Measurements from ENCODE around the gene SNX14. TPM values are rescaled to one million over a fixed set of nuclear protein-coding genes. Genes with fewer than 3 reads are reported as not detected.
A peak's percentile ranks its signal among the peaks of the same experiment; 100 is the strongest.

Gene SNX14
- polyA plus RNA-seq, 1 experiment = 114 TPM

DNA sequence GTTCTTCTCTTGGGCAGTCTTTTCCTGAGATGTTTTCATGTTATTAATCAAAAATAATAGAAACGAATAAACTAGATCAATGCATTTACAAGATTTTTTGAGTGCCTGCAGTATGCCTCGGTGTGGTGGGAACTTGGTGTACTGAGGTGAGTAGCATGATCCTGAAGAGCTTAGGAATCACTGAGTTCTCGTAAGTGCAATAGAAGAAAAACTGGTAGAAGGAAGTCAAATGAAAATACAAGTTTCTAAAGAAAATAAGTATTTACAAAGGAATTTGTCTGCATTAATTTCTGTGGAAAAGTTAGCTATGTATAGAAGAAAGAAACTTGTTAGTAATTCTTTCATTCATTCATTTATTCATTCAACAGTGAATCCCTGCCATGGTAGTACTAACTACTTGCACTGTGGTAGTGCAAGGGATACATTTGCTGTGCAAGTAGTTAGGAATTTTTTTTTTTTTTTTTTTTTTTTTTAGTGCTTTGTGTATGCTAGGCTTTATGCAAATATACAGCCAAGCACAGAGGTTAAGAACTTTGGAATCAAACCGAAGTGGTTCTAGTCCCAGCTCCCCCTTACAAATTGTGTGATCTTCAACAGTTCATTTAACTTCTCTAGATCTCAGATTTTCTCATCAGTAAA lies 129.9 kb downstream of the SNX14 start:
- CTCF ChIA-PET = interaction anchor here (0.7 to 16.1 kb wide), 7 partner anchors 12 to 229 kb away, joined by 3 to 201 read pairs (median 6); partner anchors contain the start of gene NT5E
- no peak for DNase-seq (ENCODE audit: low read depth, low spot score)
- peak overlapping the region; percentile 95 for H3K27ac ChIP-seq (ENCODE audit: low read depth, low read length)
- H3K4me3 ChIP-seq (ENCODE audit: low read depth, low read length) = no peak overlapping the region
- TF ChIP-seq, protein P1, sequence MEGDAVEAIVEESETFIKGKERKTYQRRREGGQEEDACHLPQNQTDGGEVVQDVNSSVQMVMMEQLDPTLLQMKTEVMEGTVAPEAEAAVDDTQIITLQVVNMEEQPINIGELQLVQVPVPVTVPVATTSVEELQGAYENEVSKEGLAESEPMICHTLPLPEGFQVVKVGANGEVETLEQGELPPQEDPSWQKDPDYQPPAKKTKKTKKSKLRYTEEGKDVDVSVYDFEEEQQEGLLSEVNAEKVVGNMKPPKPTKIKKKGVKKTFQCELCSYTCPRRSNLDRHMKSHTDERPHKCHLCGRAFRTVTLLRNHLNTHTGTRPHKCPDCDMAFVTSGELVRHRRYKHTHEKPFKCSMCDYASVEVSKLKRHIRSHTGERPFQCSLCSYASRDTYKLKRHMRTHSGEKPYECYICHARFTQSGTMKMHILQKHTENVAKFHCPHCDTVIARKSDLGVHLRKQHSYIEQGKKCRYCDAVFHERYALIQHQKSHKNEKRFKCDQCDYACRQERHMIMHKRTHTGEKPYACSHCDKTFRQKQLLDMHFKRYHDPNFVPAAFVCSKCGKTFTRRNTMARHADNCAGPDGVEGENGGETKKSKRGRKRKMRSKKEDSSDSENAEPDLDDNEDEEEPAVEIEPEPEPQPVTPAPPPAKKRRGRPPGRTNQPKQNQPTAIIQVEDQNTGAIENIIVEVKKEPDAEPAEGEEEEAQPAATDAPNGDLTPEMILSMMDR (IDR thresholded peaks at IDR 0.05; ENCODE audit: low read depth, low read length) = no peak
- H3K27me3 ChIP-seq (ENCODE audit: control insufficient read depth, insufficient read depth, low read length) = no peaks in the 10 kb centered on the region
- POLR2A ChIA-PET = interaction anchor here (1.2 to 2.3 kb wide), 4 partner anchors 11 to 103 kb away, joined by 9 to 16 read pairs (median 9); partner anchors contain the start of gene NT5E
- H3K9me3 ChIP-seq (ENCODE audit: control insufficient read depth, insufficient read depth, low read length) = no peaks in the 10 kb centered on the region

DNA sequence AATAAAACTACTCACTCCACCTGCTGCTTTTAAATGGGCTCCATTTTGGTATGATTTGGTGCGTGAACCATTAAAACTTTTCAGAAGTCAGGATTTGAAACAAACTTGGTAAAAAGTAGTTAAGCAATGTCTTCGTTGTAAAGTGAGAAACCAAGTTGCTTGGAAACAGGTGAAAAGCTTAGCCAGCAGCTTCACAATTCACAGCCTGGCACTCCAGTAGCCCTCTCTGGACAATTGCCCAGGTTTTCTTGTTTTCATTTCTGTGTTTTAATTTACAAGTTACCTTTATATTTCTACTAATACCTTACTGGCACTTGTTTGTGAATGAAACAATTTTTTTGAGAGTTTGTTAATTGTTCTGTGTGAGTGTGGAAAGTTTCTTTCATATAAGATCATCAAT lies 131.0 kb downstream of the SNX14 start:
- no peak overlapping the region for H3K4me3 ChIP-seq (ENCODE audit: low read depth, low read length)
- H3K27ac ChIP-seq (ENCODE audit: low read depth, low read length) = no peak overlapping the region
- no peak for DNase-seq (ENCODE audit: low read depth, low spot score)
- no peaks in the 10 kb centered on the region for H3K27me3 ChIP-seq (ENCODE audit: control insufficient read depth, insufficient read depth, low read length)
- H3K9me3 ChIP-seq (ENCODE audit: control insufficient read depth, insufficient read depth, low read length) = no peaks in the 10 kb centered on the region
- TF ChIP-seq, protein P1 (IDR thresholded peaks at IDR 0.05; ENCODE audit: low read depth, low read length) = no peak
- CTCF ChIA-PET = interaction anchor here (1.7 to 16.1 kb wide), 3 partner anchors 12 to 108 kb away, joined by 7 to 201 read pairs (median 42); partner anchors contain the start of gene NT5E
- POLR2A ChIA-PET = no interaction called here

DNA sequence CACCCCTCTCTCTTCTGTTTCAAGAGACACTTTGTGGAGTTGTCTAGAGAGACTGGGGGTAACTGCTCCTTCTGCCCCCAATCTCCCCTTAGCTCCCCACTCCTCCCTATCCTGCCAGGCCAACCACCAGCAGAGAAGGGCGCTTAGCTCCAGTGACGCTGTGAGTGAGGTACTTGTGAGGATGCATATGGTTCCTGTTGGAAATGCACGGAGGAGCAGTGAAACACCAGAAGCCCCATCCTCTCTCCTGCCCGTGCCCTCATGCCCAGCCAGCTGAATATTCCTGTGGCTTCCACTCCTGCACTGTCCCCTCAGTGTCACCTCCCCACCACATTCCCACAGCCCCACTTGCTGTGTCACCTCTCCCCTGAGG lies 131.9 kb downstream of the SNX14 start:
- TF ChIP-seq, protein P1 (IDR thresholded peaks at IDR 0.05; ENCODE audit: low read depth, low read length) = no peak
- CTCF ChIA-PET = interaction anchor here (4.6 to 16.1 kb wide), 2 partner anchors 21 to 107 kb away, joined by 42 to 201 read pairs; no protein-coding TSS in a partner anchor

DNA sequence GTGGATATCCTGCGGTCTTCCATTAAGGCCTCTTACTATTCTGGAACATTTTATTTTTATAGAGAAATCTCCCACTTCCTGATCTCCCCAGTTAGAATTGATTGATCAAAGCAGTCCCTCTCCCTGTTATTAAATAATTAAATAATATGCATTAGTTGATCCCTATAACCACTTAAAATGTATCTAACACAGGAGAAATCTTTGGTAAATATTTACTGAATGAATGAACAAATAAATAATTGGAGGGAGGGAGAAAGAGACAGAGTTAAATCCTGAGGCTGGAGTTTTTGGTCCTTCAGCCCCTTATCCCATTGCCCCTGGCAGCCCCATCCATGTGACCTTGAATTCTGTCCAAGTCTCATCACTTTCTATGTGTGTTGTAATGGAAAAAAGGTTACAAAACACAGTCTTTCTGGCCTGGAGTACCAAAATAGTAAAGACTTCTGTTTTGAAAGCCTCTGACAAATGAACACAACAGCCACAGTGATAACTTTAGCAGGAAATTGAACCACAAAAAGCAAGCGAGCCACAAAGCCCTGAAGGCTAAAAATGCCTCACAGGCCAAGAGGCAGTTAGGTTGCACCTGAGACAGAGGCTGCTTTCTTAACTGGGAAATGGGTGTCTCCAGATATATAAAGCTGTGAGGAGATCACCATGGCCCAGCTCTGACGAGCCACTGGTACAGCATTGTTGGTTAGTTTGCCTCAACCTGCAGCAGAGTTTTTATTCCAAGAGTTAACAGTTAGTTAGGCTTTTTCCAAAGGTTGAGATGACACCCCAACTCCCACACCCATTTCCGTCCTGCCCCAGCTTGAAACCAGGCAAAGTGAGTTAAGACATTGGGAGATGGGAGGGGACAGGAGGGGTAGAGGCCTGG lies 132.5 kb downstream of the SNX14 start:
- POLR2A ChIA-PET = interaction anchor here (0.6 kb wide), 1 partner anchor 11 kb away, joined by 3 read pairs; the partner anchor contains the start of gene NT5E
- no peak for DNase-seq (ENCODE audit: low read depth, low spot score)
- no peak overlapping the region for H3K4me3 ChIP-seq (ENCODE audit: low read depth, low read length)
- no peaks in the 10 kb centered on the region for H3K9me3 ChIP-seq (ENCODE audit: control insufficient read depth, insufficient read depth, low read length)
- CTCF ChIA-PET = interaction anchor here (4.6 to 16.1 kb wide), 2 partner anchors 22 to 106 kb away, joined by 42 to 201 read pairs; no protein-coding TSS in a partner anchor
- H3K27ac ChIP-seq (ENCODE audit: low read depth, low read length) = no peak overlapping the region
- TF ChIP-seq, protein P1 (IDR thresholded peaks at IDR 0.05; ENCODE audit: low read depth, low read length) = no peak
- H3K27me3 ChIP-seq (ENCODE audit: control insufficient read depth, insufficient read depth, low read length) = no peaks in the 10 kb centered on the region

More for the DNA sequence above, 131.9 kb downstream of the SNX14 start:
- H3K9me3 ChIP-seq (ENCODE audit: control insufficient read depth, insufficient read depth, low read length) = no peaks in the 10 kb centered on the region
- POLR2A ChIA-PET = no interaction called here
- no peaks in the 10 kb centered on the region for H3K27me3 ChIP-seq (ENCODE audit: control insufficient read depth, insufficient read depth, low read length)
- H3K4me3 ChIP-seq (ENCODE audit: low read depth, low read length) = no peak overlapping the region
- H3K27ac ChIP-seq (ENCODE audit: low read depth, low read length) = no peak overlapping the region
- DNase-seq (ENCODE audit: low read depth, low spot score) = no peak

Measured in AG04450 (cell line).